Activated naive CD4-positive, alpha-beta T cell treated with anti-CD3 and anti-CD28 coated beads, Interleukin-2, amount 10 ng/mL, durations not matched to agents 7 days and 5 days (primary cell): ENCODE measurements around the gene PBX4.

Experiments used
- CTCF ChIA-PET: fragments of 350-600 bp; sonication (Branson Sonifier 250); formaldehyde crosslinking; loops from one replicate; lab custom pipeline; 2021; ENCODE audit warnings: antibody characterized with exemption; lab: Charles Lee
- DNase-seq: peaks from one replicate; pipeline ENCODE4 v3.0.0-alpha.2; 2020
- H3K27ac Mint-ChIP-seq: one replicate; pipeline ENCODE4 v1.8.0; 2021; ENCODE audit warnings: mild to moderate bottlenecking, moderate library complexity, mixed read lengths
- H3K27me3 Mint-ChIP-seq: one replicate; pipeline ENCODE4 v1.8.0; 2021; ENCODE audit warnings: mild to moderate bottlenecking, mixed read lengths
- H3K36me3 Mint-ChIP-seq: one replicate; pipeline ENCODE4 v1.8.0; 2021; ENCODE audit warnings: mixed read lengths
- H3K4me1 Mint-ChIP-seq: one replicate; pipeline ENCODE4 v1.8.0; 2021; ENCODE audit warnings: mixed read lengths
- H3K4me3 Mint-ChIP-seq: one replicate; pipeline ENCODE4 v1.8.0; 2021; ENCODE audit warnings: mild to moderate bottlenecking, moderate library complexity, mixed read lengths
- H3K9me3 Mint-ChIP-seq: one replicate; pipeline ENCODE4 v1.8.0; 2021; ENCODE audit warnings: mixed read lengths

The PBX4 gene

DNA sequence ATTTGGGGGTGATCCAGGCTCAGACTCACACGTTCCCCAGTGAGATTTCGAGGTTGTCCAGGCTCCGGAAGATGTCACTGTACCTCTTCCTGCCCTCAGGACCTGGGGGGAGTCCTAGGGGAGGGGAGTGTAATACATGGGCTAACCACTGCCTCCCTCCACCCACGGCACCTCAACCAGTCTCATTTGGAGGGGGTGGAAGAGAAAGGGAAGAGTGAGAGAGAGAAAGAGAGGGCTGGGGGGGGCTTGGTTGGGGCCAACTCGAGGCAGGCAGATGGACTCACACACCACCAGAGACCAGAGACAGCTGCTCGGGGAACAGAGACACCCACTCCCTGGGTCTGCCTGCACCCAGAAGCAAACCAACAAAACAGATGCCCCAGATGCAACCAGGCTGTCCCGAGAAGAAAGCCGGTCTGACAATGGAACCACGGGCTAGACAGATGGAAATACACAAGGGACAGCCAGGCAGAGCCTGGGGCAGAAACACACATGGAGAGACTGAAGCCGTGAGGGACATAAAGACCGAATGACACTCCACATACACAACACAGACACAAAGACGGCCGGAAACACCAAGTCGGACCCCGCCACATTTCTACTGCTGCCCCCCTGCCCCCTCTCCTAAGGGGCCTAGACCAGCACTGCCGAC lies 24.1 kb upstream of the PBX4 start:
- CTCF ChIA-PET = no interaction called here
- peak overlapping the region; percentile 97 for H3K27ac Mint-ChIP-seq
- H3K9me3 Mint-ChIP-seq = no peaks in the 10 kb centered on the region
- DNase-seq = peak; percentile 60
- no peaks in the 10 kb centered on the region for H3K27me3 Mint-ChIP-seq
- peaks cover 28% of the 10 kb centered on the region for H3K4me1 Mint-ChIP-seq
- peak overlapping the region; percentile 97 for H3K4me3 Mint-ChIP-seq
- H3K36me3 Mint-ChIP-seq = peaks cover 48% of the 10 kb centered on the region

DNA sequence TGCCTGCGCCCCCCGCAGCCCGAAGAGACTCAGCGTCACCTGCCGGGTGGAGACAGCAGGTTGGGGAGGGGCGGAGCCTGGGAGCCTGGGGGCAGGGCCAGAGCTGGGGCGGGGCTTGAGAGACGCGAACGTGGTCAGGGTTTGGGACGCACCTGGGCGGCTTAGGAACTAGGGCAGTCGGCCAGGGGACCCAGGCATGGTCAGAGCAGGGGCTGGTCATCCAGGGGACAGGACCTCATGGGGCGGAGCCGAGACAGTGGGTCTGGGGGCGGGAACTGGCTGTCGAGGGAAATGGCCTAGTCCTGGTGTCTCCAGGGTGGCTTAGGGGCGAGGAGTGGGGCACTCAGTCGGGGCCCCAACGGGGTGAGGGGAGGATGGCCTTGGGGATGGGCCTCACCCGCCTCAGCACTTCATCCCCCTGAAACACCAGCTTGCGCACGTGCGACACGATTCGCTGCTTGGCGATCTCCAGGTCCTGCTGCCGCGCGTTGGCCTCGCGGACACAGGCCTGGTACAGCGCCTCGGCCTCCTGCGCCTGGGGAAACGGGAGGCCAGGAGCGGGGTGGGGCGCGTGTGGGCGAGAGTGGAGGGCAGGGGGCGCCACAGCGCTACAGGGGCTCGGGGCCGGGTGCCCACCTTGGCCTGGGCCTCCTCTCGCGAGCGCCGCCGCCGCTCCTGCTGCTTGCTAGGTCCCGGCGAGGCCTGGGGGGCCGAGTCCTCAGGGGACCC lies 19.2 kb upstream of the PBX4 start:
- DNase-seq = no peak
- H3K4me3 Mint-ChIP-seq = no peak overlapping the region
- no peaks in the 10 kb centered on the region for H3K27me3 Mint-ChIP-seq
- H3K27ac Mint-ChIP-seq = no peak overlapping the region
- CTCF ChIA-PET = no interaction called here
- peaks cover 61% of the 10 kb centered on the region for H3K36me3 Mint-ChIP-seq
- H3K4me1 Mint-ChIP-seq = peaks cover 46% of the 10 kb centered on the region
- H3K9me3 Mint-ChIP-seq = no peaks in the 10 kb centered on the region

DNA sequence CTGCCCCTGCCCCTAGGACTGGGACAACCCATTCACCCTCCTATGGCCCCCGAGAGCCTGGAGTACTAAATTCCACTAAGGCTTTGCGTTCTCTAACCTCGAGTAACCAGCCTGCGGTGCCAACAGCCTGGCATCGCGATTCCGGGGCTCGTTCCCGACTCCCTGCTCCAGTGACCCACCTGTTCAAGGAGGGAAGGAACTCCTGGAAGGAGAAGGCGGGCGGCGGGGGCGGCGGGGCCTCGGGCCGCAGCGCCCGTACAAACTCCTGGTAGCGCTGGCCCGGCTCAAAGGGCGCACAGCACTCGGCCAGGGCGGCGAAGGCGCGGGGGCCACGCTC lies 18.7 kb upstream of the PBX4 start:
- peaks cover 42% of the 10 kb centered on the region for H3K4me1 Mint-ChIP-seq
- peaks cover 62% of the 10 kb centered on the region for H3K36me3 Mint-ChIP-seq
- H3K9me3 Mint-ChIP-seq = no peaks in the 10 kb centered on the region
- H3K27ac Mint-ChIP-seq = no peak overlapping the region
- H3K27me3 Mint-ChIP-seq = no peaks in the 10 kb centered on the region
- H3K4me3 Mint-ChIP-seq = no peak overlapping the region
- DNase-seq = no peak
- CTCF ChIA-PET = no interaction called here

DNA sequence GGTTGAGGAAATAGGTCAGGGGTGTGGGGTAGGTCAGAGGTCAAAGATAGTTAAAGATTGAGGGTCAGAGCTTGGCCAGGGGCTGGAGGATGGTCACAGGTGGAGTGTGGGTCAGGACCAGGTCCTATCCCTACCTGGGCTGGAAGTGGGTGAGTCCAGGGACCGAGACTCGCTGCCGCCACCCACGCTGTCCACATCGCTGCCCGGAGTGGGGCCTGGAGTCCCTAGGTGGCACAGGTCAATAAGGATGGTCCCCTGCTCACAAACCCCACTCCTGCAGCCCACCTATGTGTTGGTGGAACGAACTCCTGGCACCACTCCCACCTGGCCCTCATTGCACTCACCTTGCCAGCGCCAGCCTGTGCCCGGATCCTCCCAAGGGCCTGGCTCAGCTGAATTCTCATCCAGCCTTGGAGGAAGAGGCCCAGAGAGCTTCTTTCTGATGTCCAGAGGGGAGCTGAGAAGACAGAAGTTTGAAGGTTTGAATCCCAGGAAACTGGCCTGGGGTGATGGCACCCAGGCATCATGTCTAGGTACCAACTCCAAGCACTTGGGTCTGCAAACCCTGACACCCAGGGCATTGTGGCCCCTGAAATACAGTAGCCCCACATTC lies 18.2 kb upstream of the PBX4 start:
- no peak overlapping the region for H3K4me3 Mint-ChIP-seq
- CTCF ChIA-PET = no interaction called here
- H3K36me3 Mint-ChIP-seq = peaks cover 59% of the 10 kb centered on the region
- no peaks in the 10 kb centered on the region for H3K27me3 Mint-ChIP-seq
- peaks cover 37% of the 10 kb centered on the region for H3K4me1 Mint-ChIP-seq
- no peak for DNase-seq
- no peaks in the 10 kb centered on the region for H3K9me3 Mint-ChIP-seq
- no peak overlapping the region for H3K27ac Mint-ChIP-seq

- Mint-ChIP-seq H3K9me3 (no peaks in the 10 kb centered on the region), H3K27me3 (no peaks in the 10 kb centered on the region), H3K4me3 (no peak overlapping the region), H3K27ac (no peak overlapping the region), H3K36me3 (peaks cover 61% of the 10 kb centered on the region), H3K4me1 (peaks cover 34% of the 10 kb centered on the region)
- DNase-seq = no peak
- CTCF ChIA-PET = no interaction called here
Measured at GRCh38 chr19:19635313-19635702, 16.8 kb upstream of the PBX4 start.

- Mint-ChIP-seq H3K36me3 (peaks cover 58% of the 10 kb centered on the region), H3K4me3 (no peak overlapping the region), H3K4me1 (peaks cover 29% of the 10 kb centered on the region), H3K9me3 (no peaks in the 10 kb centered on the region), H3K27me3 (no peaks in the 10 kb centered on the region), H3K27ac (peak overlapping the region; percentile 76)
- CTCF ChIA-PET = interaction anchor here (1.2 to 1.7 kb wide), 3 partner anchors 9 to 102 kb away, joined by 3 to 7 read pairs (median 3); partner anchors contain the start of gene GMIP
- DNase-seq = no peak
Measured at GRCh38 chr19:19634516-19635312, 16.2 kb upstream of the PBX4 start.

DNA sequence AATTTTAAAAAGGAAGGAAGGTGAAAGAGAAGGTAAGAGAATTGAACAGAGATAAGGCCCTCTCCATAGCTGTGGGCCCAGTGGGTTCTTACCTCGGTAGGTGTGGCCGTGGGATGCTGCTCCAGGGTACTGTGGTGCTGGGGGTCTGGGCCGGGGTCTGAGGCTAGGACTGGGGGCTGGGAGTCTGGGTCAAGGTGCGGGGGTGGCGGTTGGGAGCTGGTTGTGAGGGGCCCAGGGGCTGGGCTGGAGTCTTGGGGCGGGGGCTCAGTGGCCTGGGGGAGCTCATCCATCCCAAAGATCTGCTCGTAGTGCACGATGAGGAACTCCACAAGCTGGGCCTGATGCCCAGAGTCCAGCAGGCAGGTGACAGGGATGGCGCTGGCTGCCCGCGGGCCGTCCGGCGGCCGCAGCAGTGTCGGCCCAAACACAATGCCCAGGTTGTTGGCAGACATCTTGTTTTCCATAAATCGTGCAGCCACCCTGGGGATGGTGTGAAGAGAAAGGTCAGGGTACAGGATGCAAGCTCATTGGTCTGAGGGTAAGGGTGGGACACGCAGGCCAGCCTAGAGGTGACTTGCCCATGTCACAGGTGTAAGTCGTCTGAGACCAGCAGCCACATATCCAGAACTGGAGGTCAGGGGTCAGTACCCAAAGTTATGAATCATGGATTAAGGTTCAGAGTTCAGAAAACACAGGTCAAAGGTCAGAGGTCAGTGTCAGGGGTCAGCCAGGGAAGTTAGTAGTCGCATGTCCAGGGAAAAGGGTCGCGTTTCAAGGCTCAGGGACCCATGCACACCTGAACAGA lies 15.4 kb upstream of the PBX4 start:
- no peak for DNase-seq
- CTCF ChIA-PET = interaction anchor here (1.2 to 1.7 kb wide), 3 partner anchors 10 to 102 kb away, joined by 3 to 7 read pairs (median 3); partner anchors contain the start of gene GMIP
- H3K27me3 Mint-ChIP-seq = no peaks in the 10 kb centered on the region
- peaks cover 30% of the 10 kb centered on the region for H3K4me1 Mint-ChIP-seq
- peaks cover 62% of the 10 kb centered on the region for H3K36me3 Mint-ChIP-seq
- H3K9me3 Mint-ChIP-seq = no peaks in the 10 kb centered on the region
- peak overlapping the region; percentile 62 for H3K27ac Mint-ChIP-seq
- H3K4me3 Mint-ChIP-seq = no peak overlapping the region

DNA sequence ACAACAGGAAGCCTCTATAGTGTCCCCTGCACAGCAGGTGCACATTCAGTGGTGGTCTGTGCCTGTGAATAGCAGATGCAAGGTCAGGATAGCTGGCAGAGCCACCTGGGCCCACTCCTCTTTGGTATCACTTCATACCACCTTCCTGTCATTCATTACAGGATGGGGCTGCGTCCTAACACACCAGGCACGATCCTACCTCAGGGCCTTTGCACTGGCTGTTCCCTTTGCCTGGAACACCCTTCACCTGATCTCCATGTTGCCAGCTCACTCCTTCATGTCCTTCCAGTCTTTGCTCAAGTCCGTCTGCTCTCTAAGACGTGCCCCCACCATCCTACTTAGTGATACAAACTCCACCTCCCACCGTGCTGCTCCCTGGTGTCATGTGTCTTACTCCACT lies 14.2 kb upstream of the PBX4 start:
- no peaks in the 10 kb centered on the region for H3K9me3 Mint-ChIP-seq
- DNase-seq = no peak
- H3K36me3 Mint-ChIP-seq = peaks cover 59% of the 10 kb centered on the region
- H3K4me3 Mint-ChIP-seq = no peak overlapping the region
- H3K27ac Mint-ChIP-seq = no peak overlapping the region
- peaks cover 32% of the 10 kb centered on the region for H3K4me1 Mint-ChIP-seq
- H3K27me3 Mint-ChIP-seq = peaks cover under 1% of the 10 kb centered on the region
- CTCF ChIA-PET = interaction anchor here (0.7 kb wide), 1 partner anchor 236 kb away, joined by 3 read pairs; no protein-coding TSS in a partner anchor

GRCh38 chr19:19631346-19631745 lies 12.9 kb upstream of the PBX4 start:
- Mint-ChIP-seq H3K4me1 (peaks cover 43% of the 10 kb centered on the region), H3K27ac (peak overlapping the region; percentile 69), H3K36me3 (peaks cover 58% of the 10 kb centered on the region), H3K9me3 (no peaks in the 10 kb centered on the region), H3K4me3 (no peak overlapping the region), H3K27me3 (peaks cover 4% of the 10 kb centered on the region)
- CTCF ChIA-PET = no interaction called here
- DNase-seq = no peak

DNA sequence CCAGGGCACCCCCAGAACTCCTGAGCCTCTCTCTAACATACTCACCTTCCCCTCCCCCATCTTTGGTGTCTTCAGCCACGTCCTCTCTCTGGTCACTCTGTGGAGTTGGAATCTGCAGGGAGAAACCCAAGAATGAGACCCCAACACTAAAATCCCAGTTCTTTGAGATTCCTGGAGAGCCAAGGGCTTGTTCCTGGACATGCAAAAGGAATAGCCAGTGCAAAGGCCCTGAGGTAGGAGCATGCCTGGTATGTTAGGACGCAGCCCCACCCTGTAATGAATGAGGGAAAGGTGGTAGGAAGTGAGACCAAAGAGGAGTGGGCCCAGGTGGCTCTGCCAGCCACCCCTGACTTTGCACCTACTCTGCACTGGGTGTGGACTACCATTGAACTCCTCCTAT lies 11.9 kb upstream of the PBX4 start:
- H3K9me3 Mint-ChIP-seq = no peaks in the 10 kb centered on the region
- no peak overlapping the region for H3K4me3 Mint-ChIP-seq
- peaks cover 44% of the 10 kb centered on the region for H3K4me1 Mint-ChIP-seq
- no peak for DNase-seq
- CTCF ChIA-PET = no interaction called here
- no peak overlapping the region for H3K27ac Mint-ChIP-seq
- peaks cover 57% of the 10 kb centered on the region for H3K36me3 Mint-ChIP-seq
- peaks cover 4% of the 10 kb centered on the region for H3K27me3 Mint-ChIP-seq

DNA sequence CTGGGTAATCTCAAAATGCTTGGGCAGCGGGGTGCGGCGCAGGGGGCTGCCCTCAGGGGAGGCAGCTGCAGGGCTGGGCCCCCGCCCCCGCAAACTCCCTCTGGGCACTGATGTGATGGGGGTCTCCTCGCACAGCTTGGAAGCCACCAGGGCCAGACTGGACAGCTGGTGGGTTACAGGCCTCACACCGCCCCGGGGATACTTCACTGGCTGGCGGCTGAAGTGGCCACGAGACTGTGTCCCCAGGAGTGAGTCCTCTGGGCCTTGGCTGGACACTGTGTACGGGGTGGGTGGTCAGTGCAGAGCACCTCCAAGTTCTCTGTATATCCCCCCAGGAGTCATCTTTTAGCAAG lies 11.6 kb upstream of the PBX4 start:
- Mint-ChIP-seq H3K9me3 (no peaks in the 10 kb centered on the region), H3K36me3 (peaks cover 53% of the 10 kb centered on the region), H3K4me1 (peaks cover 42% of the 10 kb centered on the region), H3K27ac (no peak overlapping the region), H3K4me3 (no peak overlapping the region), H3K27me3 (peaks cover 4% of the 10 kb centered on the region)
- CTCF ChIA-PET = no interaction called here
- DNase-seq = no peak

- Mint-ChIP-seq H3K4me3 (peak overlapping the region; percentile 72), H3K36me3 (peaks cover 49% of the 10 kb centered on the region), H3K27me3 (peaks cover 4% of the 10 kb centered on the region), H3K27ac (peak overlapping the region; percentile 86), H3K9me3 (no peaks in the 10 kb centered on the region), H3K4me1 (peaks cover 41% of the 10 kb centered on the region)
- no peak for DNase-seq
- CTCF ChIA-PET = interaction anchor here (1.0 kb wide), 1 partner anchor 96 kb away, joined by 3 read pairs; no protein-coding TSS in a partner anchor
Measured at GRCh38 chr19:19628501-19629134, 10.1 kb upstream of the PBX4 start.
